ENCODE data around the gene MCC.

Gene MCC

GRCh38 chr5:113255105-113255504 is 233.1 kb downstream of the MCC start:
- no peak for DNase-seq (ENCODE audit: extremely low read depth in 1 of 2, low read depth in 1 of 2)

- no peak for DNase-seq (ENCODE audit: extremely low read depth in 1 of 2, low read depth in 1 of 2)
These were observed 235.2 kb downstream of the MCC start for GRCh38 chr5:113253037-113253436.

- DNase-seq (ENCODE audit: extremely low read depth in 1 of 2, low read depth in 1 of 2) = no peak
These were observed 236.2 kb downstream of the MCC start for GRCh38 chr5:113252066-113252465.

- no peak for DNase-seq (ENCODE audit: extremely low read depth in 1 of 2, low read depth in 1 of 2)
These were observed 237.8 kb downstream of the MCC start for GRCh38 chr5:113250341-113250953.

- DNase-seq (ENCODE audit: extremely low read depth in 1 of 2, low read depth in 1 of 2) = no peak
These were observed 239.0 kb downstream of the MCC start for GRCh38 chr5:113249206-113249605.

GRCh38 chr5:113246361-113246870 is 241.8 kb downstream of the MCC start:
- no peak for DNase-seq (ENCODE audit: extremely low read depth in 1 of 2, low read depth in 1 of 2)

GRCh38 chr5:113245427-113246225 is 242.6 kb downstream of the MCC start:
- DNase-seq (ENCODE audit: extremely low read depth in 1 of 2, low read depth in 1 of 2) = no peak

GRCh38 chr5:113244966-113245365 is 243.3 kb downstream of the MCC start:
- no peak for DNase-seq (ENCODE audit: extremely low read depth in 1 of 2, low read depth in 1 of 2)

- DNase-seq (ENCODE audit: extremely low read depth in 1 of 2, low read depth in 1 of 2) = no peak
These were observed 244.9 kb downstream of the MCC start for GRCh38 chr5:113243349-113243664.

- no peak for DNase-seq (ENCODE audit: extremely low read depth in 1 of 2, low read depth in 1 of 2)
These were observed 245.5 kb downstream of the MCC start for GRCh38 chr5:113242481-113243348.

GRCh38 chr5:113240951-113241726 is 247.1 kb downstream of the MCC start:
- DNase-seq (ENCODE audit: extremely low read depth in 1 of 2, low read depth in 1 of 2) = no peak

GRCh38 chr5:113240032-113240431 is 248.2 kb downstream of the MCC start:
- no peak for DNase-seq (ENCODE audit: extremely low read depth in 1 of 2, low read depth in 1 of 2)

GRCh38 chr5:113237893-113238292 is 250.4 kb downstream of the MCC start:
- no peak for DNase-seq (ENCODE audit: extremely low read depth in 1 of 2, low read depth in 1 of 2)

GRCh38 chr5:113236536-113237288 is 251.5 kb downstream of the MCC start:
- no peak for DNase-seq (ENCODE audit: extremely low read depth in 1 of 2, low read depth in 1 of 2)

- no peak for DNase-seq (ENCODE audit: extremely low read depth in 1 of 2, low read depth in 1 of 2)
These were observed 252.4 kb downstream of the MCC start for GRCh38 chr5:113235884-113236283.

GRCh38 chr5:113234546-113234945 is 253.7 kb downstream of the MCC start:
- DNase-seq (ENCODE audit: extremely low read depth in 1 of 2, low read depth in 1 of 2) = no peak

GRCh38 chr5:113233606-113234005 is 254.6 kb downstream of the MCC start:
- no peak for DNase-seq (ENCODE audit: extremely low read depth in 1 of 2, low read depth in 1 of 2)

- no peak for DNase-seq (ENCODE audit: extremely low read depth in 1 of 2, low read depth in 1 of 2)
These were observed 255.6 kb downstream of the MCC start for GRCh38 chr5:113232667-113233066.

GRCh38 chr5:113232221-113232620 is 256.0 kb downstream of the MCC start:
- no peak for DNase-seq (ENCODE audit: extremely low read depth in 1 of 2, low read depth in 1 of 2)

- no peak for DNase-seq (ENCODE audit: extremely low read depth in 1 of 2, low read depth in 1 of 2)
These were observed 256.6 kb downstream of the MCC start for GRCh38 chr5:113231653-113232000.

Measured in activated CD8-positive, alpha-beta memory T cell treated with anti-CD3 and anti-CD28 coated beads for 1 hour (primary cell).